D721Med (cell line): ENCODE results near the gene SLC7A8.

Experiments
- DNase-seq: peaks from one replicate; pipeline ENCODE4 v3.0.0; 2011; ENCODE audit warnings: low spot score; ENCODE audit not compliant: insufficient read length
- FAIRE-seq: peaks from 2 replicates; lab custom pipeline; 2011; peaks lifted over from hg19 to GRCh38; lab: Jason Lieb, UNC
- CTCF ChIP-seq: IDR thresholded peaks from 2 replicates; pipeline ENCODE4 v1.5.1; 2012; ENCODE audit warnings: mild to moderate bottlenecking, control low read depth; ENCODE audit not compliant: insufficient read depth; ENCODE audit errors: missing control alignments

SLC7A8 gene

GRCh38 chr14:23153851-23154796, 29.3 kb downstream of the SLC7A8 start:
- FAIRE-seq (no peak), DNase-seq (no peak)
- TF ChIP-seq CTCF = no peak

GRCh38 chr14:23151342-23151741, 32.1 kb downstream of the SLC7A8 start:
- FAIRE-seq = no peak
- no peak for TF ChIP-seq CTCF

GRCh38 chr14:23149745-23150144, 33.7 kb downstream of the SLC7A8 start:
- TF ChIP-seq CTCF = no peak
- DNase-seq = no peak
- FAIRE-seq = no peak

More at GRCh38 chr14:23151342-23151741, 32.1 kb downstream of the SLC7A8 start:
- no peak for DNase-seq

GRCh38 chr14:23148591-23149249, 34.7 kb downstream of the SLC7A8 start:
- TF ChIP-seq CTCF = no peak
- FAIRE-seq = no peak
- DNase-seq = no peak

- no peak for DNase-seq
- no peak for FAIRE-seq
- TF ChIP-seq CTCF = no peak
Measured at GRCh38 chr14:23147676-23148075, 35.8 kb downstream of the SLC7A8 start.

- DNase-seq (no peak), FAIRE-seq (no peak)
- TF ChIP-seq CTCF = no peak
Measured at GRCh38 chr14:23146980-23147379, 36.5 kb downstream of the SLC7A8 start.
